Liver (tissue), 9 donors: ENCODE data around the gene BCL2. TPM values are rescaled to one million over a fixed set of nuclear protein-coding genes. Genes with fewer than 3 reads are reported as not detected.

Experiments used
- DNase-seq: peaks from one replicate; pipeline ENCODE4 v3.0.0-alpha.2; 2017; ENCODE audit warnings: low spot score
- H3K27ac ChIP-seq, 2 donors: one replicate each; pipeline ENCODE4 v1.7.0; 2013; ENCODE audit warnings: inconsistent platforms in 2 of 2, low read length in 2 of 2, control low read depth in 1 of 2, low read depth in 1 of 2, mild to moderate bottlenecking in 1 of 2
- H3K27me3 ChIP-seq, 4 donors: one replicate each; pipeline versions ENCODE4 v1.6.1 to v1.7.0; 2013; ENCODE audit warnings: low read length in 3 of 4, inconsistent platforms in 1 of 4, mild to moderate bottlenecking in 1 of 4, moderate library complexity in 1 of 4; ENCODE audit not compliant: control insufficient read depth in 4 of 4, insufficient read depth in 4 of 4
- H3K36me3 ChIP-seq, 4 donors: one replicate each; pipeline versions ENCODE4 v1.6.1 to v1.7.0; 2013; ENCODE audit warnings: low read length in 3 of 4, mild to moderate bottlenecking in 3 of 4, low read depth in 1 of 4, moderate library complexity in 1 of 4; ENCODE audit not compliant: control insufficient read depth in 4 of 4, insufficient read depth in 3 of 4
- H3K4me1 ChIP-seq, 4 donors: one replicate each; pipeline versions ENCODE4 v1.6.1 to v1.7.0; 2013; ENCODE audit warnings: low read length in 3 of 4, mild to moderate bottlenecking in 3 of 4, moderate library complexity in 1 of 4; ENCODE audit not compliant: control insufficient read depth in 4 of 4, insufficient read depth in 4 of 4
- H3K4me3 ChIP-seq, 3 donors: one replicate each; pipeline versions ENCODE4 v1.6.1 to v1.7.0; 2013; ENCODE audit warnings: low read length in 3 of 3, control low read depth in 1 of 3, low read depth in 1 of 3, mild to moderate bottlenecking in 1 of 3
- H3K9ac ChIP-seq, 2 donors: one replicate each; pipeline ENCODE4 v1.7.0; 2013; ENCODE audit warnings: low read length in 2 of 2, mild to moderate bottlenecking in 2 of 2, moderate library complexity in 2 of 2, control low read depth in 1 of 2, low read depth in 1 of 2
- H3K9me3 ChIP-seq, 4 donors: one replicate each; pipeline versions ENCODE4 v1.6.1 to v1.7.0; 2013; ENCODE audit warnings: low read length in 3 of 4; ENCODE audit not compliant: control insufficient read depth in 4 of 4
- HNF4A ChIP-seq, 2 donors: conservative IDR thresholded peaks; 2 replicates each; pipeline ENCODE4 v1.6.1; 2016; ENCODE audit warnings: antibody characterized with exemption in 2 of 2, mild to moderate bottlenecking in 2 of 2
- NR2F2 ChIP-seq: IDR thresholded peaks from 2 replicates; pipeline ENCODE4 v1.6.1; 2016; ENCODE audit warnings: antibody characterized with exemption
- RAD21 ChIP-seq, 2 donors: IDR thresholded peaks; 2 replicates each; pipeline ENCODE4 v1.6.1; 2016; ENCODE audit warnings: antibody characterized with exemption in 2 of 2, mild to moderate bottlenecking in 2 of 2
- REST ChIP-seq: IDR thresholded peaks from 2 replicates; pipeline ENCODE4 v1.6.1; 2016; ENCODE audit warnings: antibody characterized with exemption, mild to moderate bottlenecking
- SP1 ChIP-seq: IDR thresholded peaks from 2 replicates; pipeline ENCODE4 v1.6.1; 2018; ENCODE audit warnings: antibody characterized with exemption, mild to moderate bottlenecking
- TAF1 ChIP-seq: conservative IDR thresholded peaks from 2 replicates; pipeline ENCODE4 v1.6.1; 2016; ENCODE audit warnings: antibody characterized with exemption, mild to moderate bottlenecking
- YY1 ChIP-seq: IDR thresholded peaks from 2 replicates; pipeline ENCODE4 v1.6.1; 2016; ENCODE audit warnings: antibody characterized with exemption, mild to moderate bottlenecking
- WGBS: extraction: QIAGEN DNeasy Blood & Tissue Kit; methylation state at CpG from one replicate; pipeline ENCODE4 v1.1.7; 2013; 5-methylcytosine and 5-hydroxymethylcytosine counted together
- polyA plus RNA-seq, 2 donors: library from polyadenylated mRNA; stranded (reverse) in 1 of 2; unstranded in 1 of 2; fragments of 200-250 nt in 1 of 2; fragments of >200 nt in 1 of 2; fragmentation: Nextera tagmentation in 1 of 2; extraction: Ambion mirVana in 1 of 2; gene quantifications; one replicate each; pipeline versions ENCODE4 v1.2.1 to v1.2.3, GENCODE V29; 2013 to 2015
- total RNA-seq, 2 donors: library from RNA; depleted of rRNA; stranded (reverse); fragments of >200 nt; gene quantifications; one replicate each; pipeline ENCODE4 v1.2.3, GENCODE V29; 2014
- TF ChIP-seq, protein P1 (sequence below): IDR thresholded peaks from 2 replicates; pipeline ENCODE4 v1.6.1; 2016; ENCODE audit warnings: antibody characterized with exemption
- TF ChIP-seq, protein P2 (sequence below): fragments of 150-350 bp; IDR thresholded peaks from 2 replicates; pipeline ENCODE4 v1.5.1; 2017; ENCODE audit warnings: improper control_type of control experiment, low read depth, low read length; ENCODE audit not compliant: missing input control
- donor health status: healthy.
- donor health status: healthy.
- donor health status: healthy.
- donor health status: healthy.
- donor health status: healthy.

The BCL2 gene
- total and polyA plus RNA-seq, 4 donors = 0.40 to 3.9 (median 1.4) TPM

GRCh38 chr18:63271881-63272299 is 47.7 kb downstream of the BCL2 start:
- 73% methylated on average over 3 of the region's 3 CpGs for WGBS
- no peaks in the 10 kb centered on the region for H3K9me3 ChIP-seq
- TF ChIP-seq SP1 (no peak), TAF1 (no peak)
- TF ChIP-seq, protein P1, sequence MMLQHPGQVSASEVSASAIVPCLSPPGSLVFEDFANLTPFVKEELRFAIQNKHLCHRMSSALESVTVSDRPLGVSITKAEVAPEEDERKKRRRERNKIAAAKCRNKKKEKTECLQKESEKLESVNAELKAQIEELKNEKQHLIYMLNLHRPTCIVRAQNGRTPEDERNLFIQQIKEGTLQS = no peak
- no peaks in the 10 kb centered on the region for H3K4me1 ChIP-seq
- H3K27me3 ChIP-seq = no peaks in the 10 kb centered on the region
- H3K36me3 ChIP-seq = no peaks in the 10 kb centered on the region
- H3K4me3 ChIP-seq = no peak overlapping the region
- no peak overlapping the region for H3K9ac ChIP-seq
- H3K27ac ChIP-seq = no peak overlapping the region
- DNase-seq = no peak

DNA sequence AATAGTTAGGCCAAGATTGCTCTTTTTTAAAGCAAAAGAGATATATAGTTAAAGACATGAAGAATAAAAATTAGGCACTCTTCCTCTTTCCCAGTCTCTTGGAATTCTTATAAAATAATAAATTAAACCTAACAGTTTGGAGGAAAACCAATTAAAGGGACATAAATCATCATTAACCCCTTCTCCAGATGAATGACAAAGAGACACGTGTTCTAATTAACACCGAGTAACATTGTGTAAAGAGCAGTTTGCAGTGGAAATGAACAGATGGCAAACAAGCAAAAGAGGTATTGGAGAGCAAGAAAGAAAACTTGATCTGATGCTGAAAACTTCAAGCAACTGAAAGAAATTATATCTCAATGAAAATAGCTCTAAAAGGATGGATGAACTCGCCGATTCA is 48.4 kb downstream of the BCL2 start:
- H3K9me3 ChIP-seq = no peaks in the 10 kb centered on the region
- H3K4me1 ChIP-seq = no peaks in the 10 kb centered on the region
- H3K9ac ChIP-seq = no peak overlapping the region
- TF ChIP-seq, protein P2, sequence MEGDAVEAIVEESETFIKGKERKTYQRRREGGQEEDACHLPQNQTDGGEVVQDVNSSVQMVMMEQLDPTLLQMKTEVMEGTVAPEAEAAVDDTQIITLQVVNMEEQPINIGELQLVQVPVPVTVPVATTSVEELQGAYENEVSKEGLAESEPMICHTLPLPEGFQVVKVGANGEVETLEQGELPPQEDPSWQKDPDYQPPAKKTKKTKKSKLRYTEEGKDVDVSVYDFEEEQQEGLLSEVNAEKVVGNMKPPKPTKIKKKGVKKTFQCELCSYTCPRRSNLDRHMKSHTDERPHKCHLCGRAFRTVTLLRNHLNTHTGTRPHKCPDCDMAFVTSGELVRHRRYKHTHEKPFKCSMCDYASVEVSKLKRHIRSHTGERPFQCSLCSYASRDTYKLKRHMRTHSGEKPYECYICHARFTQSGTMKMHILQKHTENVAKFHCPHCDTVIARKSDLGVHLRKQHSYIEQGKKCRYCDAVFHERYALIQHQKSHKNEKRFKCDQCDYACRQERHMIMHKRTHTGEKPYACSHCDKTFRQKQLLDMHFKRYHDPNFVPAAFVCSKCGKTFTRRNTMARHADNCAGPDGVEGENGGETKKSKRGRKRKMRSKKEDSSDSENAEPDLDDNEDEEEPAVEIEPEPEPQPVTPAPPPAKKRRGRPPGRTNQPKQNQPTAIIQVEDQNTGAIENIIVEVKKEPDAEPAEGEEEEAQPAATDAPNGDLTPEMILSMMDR = no peak
- TF ChIP-seq HNF4A (conservative IDR thresholded peaks at IDR 0.05) = no peak
- no peak for TF ChIP-seq REST
- no peak for TF ChIP-seq YY1
- no peak for TF ChIP-seq RAD21 (IDR thresholded peaks at IDR 0.05)
- DNase-seq = no peak
- H3K27me3 ChIP-seq = no peaks in the 10 kb centered on the region
- 93% methylated on average over 4 of the region's 4 CpGs for WGBS
- no peaks in the 10 kb centered on the region for H3K36me3 ChIP-seq
- no peak overlapping the region for H3K27ac ChIP-seq
- H3K4me3 ChIP-seq = no peak overlapping the region

GRCh38 chr18:63267975-63268721 is 51.4 kb downstream of the BCL2 start:
- no peaks in the 10 kb centered on the region for H3K27me3 ChIP-seq
- no peaks in the 10 kb centered on the region for H3K4me1 ChIP-seq
- 81% methylated on average over 8 of the region's 8 CpGs for WGBS
- no peaks in the 10 kb centered on the region for H3K9me3 ChIP-seq
- TF ChIP-seq NR2F2 = no peak
- no peaks in the 10 kb centered on the region for H3K36me3 ChIP-seq
- H3K27ac ChIP-seq = no peak overlapping the region
- H3K4me3 ChIP-seq = no peak overlapping the region
- no peak for DNase-seq
- H3K9ac ChIP-seq = no peak overlapping the region
